HG02588 (cell line): ENCODE results near the gene PGRMC2.
"Not testable (repeated sequence)": the region's sequence is repeated elsewhere in the genome, so short reads cannot be mapped to it uniquely, and the experiment has no call there.

ENCODE experiments used
- ATAC-seq: cut with Tn5 transposase; IDR thresholded peaks from one replicate; pipeline ENCODE4 v1.9.1; 2021; ENCODE audit warnings: mild to moderate bottlenecking, moderate library complexity; ENCODE audit not compliant: unreplicated experiment

PGRMC2 gene

DNA sequence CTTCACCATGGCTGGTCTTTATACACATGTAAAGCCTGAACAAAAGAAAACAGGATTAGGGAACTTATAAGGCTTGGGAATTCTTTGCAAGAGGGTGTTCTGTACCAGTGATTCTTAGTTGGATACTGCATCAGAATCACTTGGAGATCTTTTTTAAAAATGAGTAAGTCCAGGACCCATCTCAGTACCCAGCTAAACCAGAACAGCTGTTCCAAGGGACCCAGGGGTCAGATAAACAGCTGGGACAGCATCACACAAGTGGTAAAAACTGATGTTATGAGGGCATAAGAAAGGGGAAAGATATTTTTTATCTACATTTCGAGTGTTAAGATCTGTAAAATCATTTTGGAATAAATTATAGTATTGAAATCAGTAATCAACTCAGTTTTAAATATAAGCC is 16.1 kb downstream of the PGRMC2 start:
- no peak for ATAC-seq

GRCh38 chr4:128268970-128269369 is 18.6 kb downstream of the PGRMC2 start:
- no peak for ATAC-seq

DNA sequence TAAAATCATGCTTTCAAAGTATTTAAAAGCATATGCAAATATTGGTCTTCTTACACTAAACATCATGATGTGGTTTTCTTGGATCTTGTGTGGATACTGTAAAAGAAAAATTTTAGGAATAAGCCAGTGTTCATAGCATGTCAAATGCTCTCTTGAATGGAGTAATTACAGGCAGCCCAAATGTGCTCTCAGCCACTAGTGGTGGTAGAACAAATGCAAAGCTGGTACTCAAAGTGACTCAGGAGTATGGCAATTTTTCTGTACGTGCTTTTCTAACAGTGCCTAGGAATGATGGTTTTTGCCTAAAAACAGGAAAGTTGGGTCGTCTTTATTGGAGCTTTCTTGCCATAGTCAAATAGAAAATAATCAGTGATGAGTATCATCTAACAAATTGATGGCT is 19.9 kb downstream of the PGRMC2 start:
- no peak for ATAC-seq

GRCh38 chr4:128267171-128267570 is 20.4 kb downstream of the PGRMC2 start:
- ATAC-seq, result not testable (repeated sequence)

DNA sequence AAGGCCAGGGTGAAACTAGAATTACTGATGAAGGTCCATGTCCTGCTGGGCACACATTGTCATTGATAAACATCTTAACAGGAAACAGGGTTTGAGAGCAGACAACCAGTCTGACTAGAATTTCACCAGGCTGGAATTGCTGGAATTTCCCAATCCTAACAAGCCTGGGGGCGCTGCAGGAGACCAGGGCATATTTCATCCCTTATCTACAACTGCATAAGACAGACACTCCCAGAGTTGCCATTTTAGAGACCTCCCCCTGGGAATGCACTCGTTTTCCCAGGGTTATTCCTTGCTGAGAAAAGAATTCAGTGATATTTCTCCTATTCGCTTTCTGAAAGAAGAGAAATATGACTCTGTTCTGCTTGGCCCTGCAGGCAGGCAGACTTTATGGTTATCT is 22.1 kb downstream of the PGRMC2 start:
- not testable (repeated sequence) for ATAC-seq

- not testable (repeated sequence) for ATAC-seq
Measured at GRCh38 chr4:128259889-128260288, 27.7 kb downstream of the PGRMC2 start.

GRCh38 chr4:128258166-128258565 is 29.4 kb downstream of the PGRMC2 start:
- ATAC-seq, result not testable (repeated sequence)

GRCh38 chr4:128256539-128256938 is 31.1 kb downstream of the PGRMC2 start:
- ATAC-seq, result no peak

DNA sequence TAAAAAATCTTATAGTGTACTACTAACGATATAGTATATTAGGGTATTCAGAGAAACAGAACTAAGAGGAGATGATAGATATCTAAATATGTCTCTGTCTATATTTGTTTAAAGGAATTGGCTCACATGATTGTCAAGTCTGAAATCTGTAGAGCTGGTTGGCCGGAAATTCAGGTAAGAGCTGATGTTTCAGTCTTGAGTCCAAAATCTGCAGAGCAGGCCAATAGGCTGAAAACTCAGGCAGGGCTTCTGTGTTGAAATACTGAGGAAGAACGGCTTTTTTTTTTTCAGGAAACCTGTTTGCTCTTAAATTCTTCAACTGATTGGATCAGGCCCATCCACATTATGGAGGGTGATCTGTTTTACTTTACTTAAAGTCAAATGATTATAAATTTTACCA is 31.7 kb downstream of the PGRMC2 start:
- no peak for ATAC-seq

DNA sequence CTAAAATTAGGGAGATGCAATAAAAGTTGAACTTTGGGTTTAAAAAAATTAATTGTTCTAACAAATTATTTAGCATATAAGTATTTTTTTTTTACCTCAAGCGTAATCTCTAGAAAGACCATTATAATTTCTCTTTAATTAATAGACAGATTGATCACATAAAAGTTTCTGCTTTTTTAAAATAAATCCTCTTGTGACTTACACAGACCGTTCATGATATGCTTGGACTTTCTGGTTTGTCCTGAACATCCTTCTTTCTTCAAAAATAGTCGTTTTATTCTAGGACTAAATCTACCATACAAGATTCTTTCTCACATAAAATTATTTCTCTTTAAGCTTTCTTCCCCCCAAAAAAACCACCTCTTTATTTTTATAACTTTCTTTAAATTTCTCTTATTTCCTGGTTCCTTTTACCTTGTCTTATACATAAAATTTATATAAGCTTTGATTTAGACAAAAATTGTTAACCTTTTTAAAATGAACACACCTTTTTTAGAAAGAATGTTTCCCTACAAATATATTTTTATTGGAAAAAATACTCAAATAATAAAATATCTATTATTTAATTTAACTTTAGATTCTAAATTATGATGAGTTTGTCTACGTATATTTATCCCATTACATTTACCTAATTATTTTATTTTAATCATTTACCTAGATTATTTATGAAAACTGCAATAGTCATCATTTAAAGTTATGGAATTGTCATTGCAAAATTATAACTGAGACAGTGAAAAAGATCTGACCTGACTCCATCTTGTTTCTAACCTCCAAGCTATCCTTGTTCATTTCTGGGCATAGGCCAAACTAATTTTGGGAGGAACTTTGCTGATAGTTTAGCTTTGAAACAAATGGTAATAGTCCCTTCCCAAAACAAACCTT is 37.6 kb downstream of the PGRMC2 start:
- no peak for ATAC-seq

DNA sequence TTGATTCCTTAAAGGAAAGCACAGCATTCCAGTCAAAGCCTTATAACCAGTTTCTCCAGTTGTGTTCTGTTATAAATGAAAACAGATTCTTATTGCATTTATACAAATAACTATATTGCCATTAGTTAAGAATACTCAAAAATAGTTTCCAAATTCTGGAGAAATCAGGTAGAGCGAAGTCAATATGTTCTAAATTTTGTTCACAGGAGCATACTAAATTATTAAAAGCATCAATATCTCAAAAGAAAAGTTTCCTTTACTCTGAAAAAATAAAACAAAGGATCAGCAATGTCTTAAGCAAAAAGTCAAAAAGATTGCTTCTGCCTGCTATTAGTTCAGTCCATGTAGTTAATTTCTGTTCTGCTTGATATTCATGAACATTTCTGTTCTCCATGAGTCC is 39.7 kb downstream of the PGRMC2 start:
- no peak for ATAC-seq

DNA sequence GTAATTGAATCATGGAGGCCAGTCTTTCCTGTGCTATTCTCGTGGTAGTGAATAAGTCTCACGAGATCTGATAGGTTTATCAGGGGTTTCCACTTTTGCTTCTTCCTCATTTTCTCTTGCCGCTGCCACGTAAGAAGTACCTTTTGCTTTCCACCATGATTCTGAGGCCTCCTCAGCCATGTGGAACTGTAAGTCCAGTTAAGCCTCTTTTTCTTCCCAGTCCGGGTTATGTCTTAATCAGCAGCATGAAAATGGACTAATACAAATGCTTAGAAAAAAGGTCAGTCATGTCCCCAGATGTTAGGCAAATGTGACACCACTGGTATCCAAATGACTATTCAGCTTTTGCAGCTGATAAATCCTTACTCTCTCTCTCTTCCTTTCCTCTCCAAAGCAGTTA is 42.2 kb downstream of the PGRMC2 start:
- ATAC-seq, result not testable (repeated sequence)

- ATAC-seq, result no peak
Measured at GRCh38 chr4:128244379-128244778, 43.2 kb downstream of the PGRMC2 start.

DNA sequence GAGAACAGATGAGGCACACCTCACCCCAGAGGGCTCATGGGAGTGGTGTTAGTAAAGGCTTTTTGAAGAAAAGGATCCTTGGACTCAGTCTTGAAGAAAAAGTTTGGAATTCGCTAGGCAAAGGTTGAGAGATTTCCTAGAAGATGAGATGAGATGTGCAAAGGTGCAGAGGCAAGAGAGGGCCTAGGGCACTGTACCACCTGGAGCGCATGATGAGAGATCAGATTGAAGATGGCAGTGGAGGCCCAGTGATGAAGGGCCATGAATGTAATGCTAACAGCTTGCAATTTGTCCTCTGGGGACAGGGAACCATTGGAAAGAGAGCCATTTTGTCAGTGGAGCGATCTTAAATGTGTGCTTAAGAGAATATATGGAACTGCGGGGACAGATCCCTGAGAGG is 45.0 kb downstream of the PGRMC2 start:
- no peak for ATAC-seq

DNA sequence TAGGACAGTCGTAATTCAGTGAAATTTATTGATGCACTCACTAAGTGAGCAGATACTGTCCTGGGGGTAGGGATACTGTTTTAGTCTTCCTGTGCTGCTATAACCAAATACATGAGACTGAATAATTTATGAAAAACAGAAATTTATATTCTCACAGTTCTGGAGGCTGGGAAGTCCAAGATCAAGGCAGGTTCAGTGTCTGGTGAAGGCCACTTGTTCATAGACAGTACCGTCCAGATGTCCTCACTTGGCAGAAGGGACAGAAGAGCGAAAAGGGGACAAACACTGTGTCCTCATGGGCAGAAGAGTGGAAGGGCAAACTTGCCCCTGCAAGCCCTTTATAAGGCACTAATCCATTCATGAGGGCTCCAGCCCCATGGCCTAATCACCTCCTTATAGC is 45.6 kb downstream of the PGRMC2 start:
- ATAC-seq, result no peak

DNA sequence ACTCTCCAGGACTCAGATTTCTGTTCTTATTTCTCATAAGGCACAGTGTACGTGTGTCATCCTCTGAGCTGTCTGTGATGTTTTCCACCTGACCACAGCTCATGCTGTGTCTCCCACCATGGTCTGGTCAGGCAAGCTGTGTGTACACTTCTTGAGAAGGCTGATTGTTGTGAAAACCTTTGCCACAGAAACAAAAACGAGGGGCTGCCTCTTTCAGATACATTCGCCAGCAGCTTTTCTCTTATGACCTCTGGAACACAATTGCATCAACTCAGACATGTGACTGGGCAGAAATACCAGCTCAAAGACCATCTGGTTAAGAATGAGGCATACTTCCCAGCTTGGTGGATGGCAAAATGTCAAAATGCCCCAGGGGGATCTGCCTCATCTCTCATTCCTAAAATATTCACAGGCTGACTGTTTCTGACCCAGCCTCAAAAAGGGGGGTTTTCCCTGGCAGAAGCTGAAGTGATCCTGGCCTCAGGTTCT is 46.1 kb downstream of the PGRMC2 start:
- ATAC-seq, result no peak

DNA sequence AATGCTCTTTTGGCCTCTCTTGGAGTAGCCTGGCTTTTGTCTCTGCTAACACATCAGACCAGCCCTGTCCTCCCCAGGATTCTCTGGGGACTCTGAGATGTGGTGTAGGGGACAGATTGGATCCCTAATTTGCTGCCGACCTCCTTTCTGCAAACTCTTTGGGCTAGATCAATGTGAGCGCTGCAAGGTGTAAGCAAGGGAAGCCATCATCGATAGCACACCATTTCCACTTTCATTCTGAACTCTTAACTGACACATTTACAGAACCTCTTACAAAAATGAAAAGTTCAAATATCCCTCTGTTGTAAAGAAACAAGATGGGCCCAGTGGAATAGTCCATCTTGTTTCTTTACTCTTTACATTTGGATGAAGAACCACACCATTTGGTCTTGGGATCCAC is 46.6 kb downstream of the PGRMC2 start:
- ATAC-seq, result no peak

DNA sequence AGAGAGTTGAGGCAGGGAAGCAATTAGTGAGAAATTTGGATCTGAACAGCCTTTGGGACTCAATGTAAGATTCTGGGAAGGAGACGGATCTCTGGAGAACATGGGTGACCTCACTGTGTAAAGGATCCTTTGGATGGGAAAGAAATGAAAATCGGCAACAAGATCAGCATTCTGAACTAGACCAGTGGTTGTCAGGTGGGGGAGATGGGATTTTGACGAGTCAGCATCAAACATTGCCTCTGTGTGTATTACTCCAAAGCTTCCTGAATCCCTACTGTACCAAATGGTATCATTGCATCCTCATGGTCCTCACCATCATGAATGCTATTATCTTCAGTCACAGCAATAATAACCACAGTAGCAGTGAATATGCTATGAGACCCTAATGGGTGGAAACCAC is 52.8 kb downstream of the PGRMC2 start:
- no peak for ATAC-seq

DNA sequence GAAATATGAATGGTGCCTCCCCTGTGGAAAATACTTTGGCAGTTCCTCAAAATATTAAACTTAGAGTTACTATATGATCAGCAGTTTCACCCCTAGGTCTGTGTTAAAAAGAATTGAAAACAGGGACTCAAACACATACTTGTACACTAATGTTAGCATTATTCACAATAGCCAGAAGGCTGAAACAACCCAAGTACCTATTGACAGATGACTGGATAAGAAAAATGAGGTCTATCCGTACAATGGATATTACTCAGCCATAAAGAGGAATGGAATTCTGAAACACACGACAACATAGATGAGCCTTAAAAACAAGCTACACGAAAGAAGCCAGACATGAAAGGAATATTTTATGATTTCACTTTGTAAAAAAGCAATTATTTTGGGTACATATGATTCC is 54.9 kb downstream of the PGRMC2 start:
- no peak for ATAC-seq

GRCh38 chr4:128228845-128229795 is 58.5 kb downstream of the PGRMC2 start:
- no peak for ATAC-seq

- ATAC-seq, result no peak
Measured at GRCh38 chr4:128227991-128228571, 59.5 kb downstream of the PGRMC2 start.
